Vagina (tissue), 2 donors: ENCODE results near the gene ABHD2. TPM values are rescaled to one million over a fixed set of nuclear protein-coding genes. Genes with fewer than 3 reads are reported as not detected.
A peak's percentile ranks its signal among the peaks of the same experiment; 100 is the strongest.
"Not testable (repeated sequence)": the region's sequence is repeated elsewhere in the genome, so short reads cannot be mapped to it uniquely, and the experiment has no call there.

Experiments
- DNase-seq, 2 donors: peaks; one replicate each; pipeline ENCODE4 v3.0.0-alpha.2; 2017; ENCODE audit errors: extremely low spot score in 2 of 2
- H3K27ac ChIP-seq: fragments of 200-600 bp; sonication (generic); one replicate; pipeline ENCODE4 v1.5.1; 2019
- H3K27me3 ChIP-seq: fragments of 200-600 bp; sonication (generic); one replicate; pipeline ENCODE4 v1.5.1; 2019
- H3K36me3 ChIP-seq, 2 donors: fragments of 200-600 bp; sonication (generic); one replicate each; pipeline ENCODE4 v1.5.1; 2017 to 2019
- H3K4me1 ChIP-seq: fragments of 200-600 bp; sonication (generic); one replicate; pipeline ENCODE4 v1.5.1; 2019
- H3K4me3 ChIP-seq, 2 donors: fragments of 200-600 bp; sonication (generic); 1 replicate in 1 of 2; 2 replicates in 1 of 2; pipeline ENCODE4 v1.5.1; 2016 to 2019
- H3K9me3 ChIP-seq: fragments of 200-600 bp; sonication (generic); one replicate; pipeline ENCODE4 v1.5.1; 2019
- POLR2A ChIP-seq, 2 donors: fragments of 450-650 bp; IDR thresholded peaks; one replicate each; pipeline ENCODE4 v1.6.1; 2017; ENCODE audit warnings: antibody characterized with exemption in 2 of 2, mild to moderate bottlenecking in 2 of 2, moderate library complexity in 2 of 2
- POLR2AphosphoS5 ChIP-seq, 2 donors: sonication (generic); formaldehyde crosslinking; IDR thresholded peaks; one replicate each; pipeline ENCODE4 v1.9.0; 2017; ENCODE audit warnings: antibody characterized with exemption in 2 of 2, mild to moderate bottlenecking in 2 of 2, low read depth in 1 of 2; ENCODE audit not compliant: insufficient read depth in 1 of 2
- intact Hi-C: fragments of 100-400 bp; cut with DNase I; formaldehyde crosslinking; loops from one replicate; pipeline ENCODE4 v1.15.1; 2023
- total RNA-seq: library from RNA; depleted of rRNA; stranded (reverse); fragments of >200 nt; gene quantifications from one replicate; pipeline ENCODE4 v1.2.3, GENCODE V29; 2016
- TF ChIP-seq, protein P1 (sequence below), 3 experiments: fragments of 450-650 bp in 2 of 3; fragments of 200-600 bp in 1 of 3; sonication (generic) in 1 of 3; IDR thresholded peaks; one replicate each; pipeline ENCODE4 v1.5.1; 2017 to 2019; ENCODE audit warnings: antibody characterized with exemption in 3 of 3, mild to moderate bottlenecking in 2 of 3, moderate library complexity in 2 of 3

ABHD2 gene
- total RNA-seq, 1 donor from 2014 or later: 33.6 TPM

DNA sequence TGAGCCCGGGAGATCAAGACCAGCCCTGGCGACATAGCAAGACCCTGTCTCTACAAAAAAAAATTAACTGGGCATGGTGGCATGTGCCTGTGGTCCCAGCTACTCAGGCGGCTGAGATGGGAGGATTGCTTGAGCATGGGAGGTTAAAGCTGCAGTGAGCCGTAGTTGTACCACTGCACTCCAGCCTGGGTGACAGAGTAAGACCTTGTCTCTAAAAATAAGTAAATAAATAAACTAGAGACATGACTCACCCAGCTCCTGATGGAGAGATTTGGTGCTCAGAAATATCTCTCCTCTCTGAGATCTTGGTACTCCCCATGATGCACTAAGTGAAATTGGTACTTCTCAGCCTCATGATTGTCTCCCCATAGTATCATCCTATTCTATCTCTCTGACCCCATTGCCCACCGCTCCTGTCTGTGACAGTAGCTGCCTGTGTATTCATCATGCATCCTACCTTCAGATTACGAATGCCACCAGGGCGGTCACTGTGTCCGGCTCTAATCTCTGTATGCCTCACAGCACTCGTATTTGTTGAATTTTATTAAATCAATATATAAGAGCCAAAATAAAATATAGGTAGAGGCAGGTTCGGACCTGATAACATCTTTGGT lies 50.9 kb downstream of the ABHD2 start:
- Histone ChIP-seq H3K36me3 (no peaks in the 10 kb centered on the region), H3K27ac (peak overlapping the region; percentile 80), H3K4me1 (peaks cover 81% of the 10 kb centered on the region), H3K27me3 (no peaks in the 10 kb centered on the region), H3K9me3 (no peaks in the 10 kb centered on the region), H3K4me3 (no peak overlapping the region)
- intact Hi-C loops: no loop called here
- DNase-seq: no peak
- TF ChIP-seq POLR2A (IDR thresholded peaks at IDR 0.05) (no peak), POLR2AphosphoS5 (IDR thresholded peaks at IDR 0.05; ENCODE audit: insufficient read depth in 1 of 2, low read depth in 1 of 2) (no peak)
- TF ChIP-seq, protein P1, sequence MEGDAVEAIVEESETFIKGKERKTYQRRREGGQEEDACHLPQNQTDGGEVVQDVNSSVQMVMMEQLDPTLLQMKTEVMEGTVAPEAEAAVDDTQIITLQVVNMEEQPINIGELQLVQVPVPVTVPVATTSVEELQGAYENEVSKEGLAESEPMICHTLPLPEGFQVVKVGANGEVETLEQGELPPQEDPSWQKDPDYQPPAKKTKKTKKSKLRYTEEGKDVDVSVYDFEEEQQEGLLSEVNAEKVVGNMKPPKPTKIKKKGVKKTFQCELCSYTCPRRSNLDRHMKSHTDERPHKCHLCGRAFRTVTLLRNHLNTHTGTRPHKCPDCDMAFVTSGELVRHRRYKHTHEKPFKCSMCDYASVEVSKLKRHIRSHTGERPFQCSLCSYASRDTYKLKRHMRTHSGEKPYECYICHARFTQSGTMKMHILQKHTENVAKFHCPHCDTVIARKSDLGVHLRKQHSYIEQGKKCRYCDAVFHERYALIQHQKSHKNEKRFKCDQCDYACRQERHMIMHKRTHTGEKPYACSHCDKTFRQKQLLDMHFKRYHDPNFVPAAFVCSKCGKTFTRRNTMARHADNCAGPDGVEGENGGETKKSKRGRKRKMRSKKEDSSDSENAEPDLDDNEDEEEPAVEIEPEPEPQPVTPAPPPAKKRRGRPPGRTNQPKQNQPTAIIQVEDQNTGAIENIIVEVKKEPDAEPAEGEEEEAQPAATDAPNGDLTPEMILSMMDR (IDR thresholded peaks at IDR 0.05): no peak

DNA sequence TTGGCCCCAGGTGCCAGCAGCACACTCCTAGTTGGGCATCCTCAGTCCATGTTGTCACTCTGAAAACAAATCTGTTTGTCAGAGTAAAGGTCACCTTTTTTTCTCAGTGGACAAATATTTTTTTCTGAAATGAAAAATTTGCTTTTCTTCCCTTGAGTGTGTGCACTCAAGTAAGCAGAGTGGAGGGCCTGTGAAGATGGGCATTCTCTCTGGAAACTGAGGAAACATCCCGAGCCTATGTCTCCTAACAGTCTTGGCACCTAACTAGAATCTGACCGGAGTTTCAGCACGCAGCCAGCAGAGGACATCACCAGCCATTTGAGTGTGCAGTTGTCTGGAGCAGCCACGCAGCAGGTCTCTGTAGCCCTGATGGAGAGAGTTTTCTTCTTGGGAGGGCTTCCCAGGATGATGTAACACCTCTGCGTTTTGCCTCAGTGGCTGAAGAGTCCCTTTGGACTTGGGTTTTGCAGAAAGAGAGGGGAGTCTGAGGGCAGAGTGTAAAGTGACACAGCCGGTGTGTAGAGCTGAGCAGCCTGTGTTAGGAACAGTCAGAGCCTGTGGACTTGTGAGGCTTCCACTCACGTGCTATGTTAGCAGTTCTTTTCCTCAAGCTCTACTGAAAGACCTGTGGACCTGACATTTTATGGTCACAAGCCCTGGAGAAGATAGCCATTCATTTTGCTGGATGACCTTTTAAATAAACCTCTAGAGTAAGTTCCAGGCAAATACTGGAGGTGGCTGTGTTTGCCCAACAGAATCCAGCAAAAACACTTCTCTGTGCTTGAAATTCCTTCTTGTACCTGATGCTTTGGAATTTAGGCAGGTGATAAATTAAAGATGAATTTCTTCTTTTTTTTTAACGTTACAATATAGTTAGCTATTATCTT lies 51.6 kb downstream of the ABHD2 start:
- intact Hi-C loops: no loop called here
- peak in 1 of 2 donors; percentile 49 for DNase-seq
- peaks cover 88% of the 10 kb centered on the region for H3K4me1 ChIP-seq
- no peaks in the 10 kb centered on the region for H3K36me3 ChIP-seq
- no peak overlapping the region for H3K4me3 ChIP-seq
- H3K27me3 ChIP-seq: no peaks in the 10 kb centered on the region
- peak overlapping the region; percentile 80 for H3K27ac ChIP-seq
- no peaks in the 10 kb centered on the region for H3K9me3 ChIP-seq
- TF ChIP-seq, protein P1 (IDR thresholded peaks at IDR 0.05): no peak
- TF ChIP-seq POLR2A (IDR thresholded peaks at IDR 0.05) (no peak), POLR2AphosphoS5 (IDR thresholded peaks at IDR 0.05; ENCODE audit: insufficient read depth in 1 of 2, low read depth in 1 of 2) (no peak)

DNA sequence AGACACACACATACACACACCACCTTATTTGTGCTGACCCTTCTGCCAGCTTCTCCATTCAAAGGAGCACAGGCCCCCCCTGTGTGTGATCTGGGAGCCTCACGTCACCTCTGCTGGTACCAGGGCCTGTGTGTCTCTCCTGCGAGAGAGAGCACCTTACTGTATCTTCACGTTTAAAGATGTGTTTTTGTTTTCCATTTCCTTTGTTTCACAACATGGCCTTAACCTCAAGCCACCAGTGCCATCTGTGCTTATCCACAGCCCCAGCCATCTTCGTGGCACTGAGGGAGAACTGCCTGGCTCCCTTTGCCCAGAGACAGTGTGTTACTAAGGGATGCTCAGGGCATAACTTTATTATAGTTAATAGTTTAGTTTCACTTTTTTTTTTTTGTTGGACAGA lies 52.3 kb downstream of the ABHD2 start:
- DNase-seq: no peak
- Histone ChIP-seq H3K36me3 (no peaks in the 10 kb centered on the region), H3K9me3 (no peaks in the 10 kb centered on the region), H3K4me1 (peaks cover 93% of the 10 kb centered on the region), H3K4me3 (no peak overlapping the region), H3K27me3 (no peaks in the 10 kb centered on the region), H3K27ac (peak overlapping the region; percentile 40)
- TF ChIP-seq, protein P1 (IDR thresholded peaks at IDR 0.05): no peak
- TF ChIP-seq POLR2A (IDR thresholded peaks at IDR 0.05): no peak
- TF ChIP-seq POLR2AphosphoS5 (IDR thresholded peaks at IDR 0.05; ENCODE audit: insufficient read depth in 1 of 2, low read depth in 1 of 2): no peak
- intact Hi-C loops: no loop called here

DNA sequence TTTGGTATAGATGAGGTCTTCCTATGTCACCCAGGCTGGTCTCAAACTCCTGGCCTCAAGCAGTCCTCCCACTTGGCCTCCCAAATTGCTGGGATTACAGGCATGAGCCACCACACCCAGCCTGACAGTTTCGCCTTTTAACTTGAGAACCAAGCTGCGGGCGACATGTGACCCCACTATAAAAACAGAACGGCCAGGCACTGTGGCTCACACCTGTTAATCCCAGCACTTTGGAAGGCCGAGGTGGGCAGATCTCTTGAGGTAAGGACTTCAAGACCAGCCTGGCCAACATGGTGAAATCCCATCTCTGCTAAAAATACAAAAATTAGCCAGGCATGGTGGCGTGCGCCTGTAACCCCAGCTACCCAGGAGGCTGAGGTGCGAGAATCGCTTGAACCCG lies 52.9 kb downstream of the ABHD2 start:
- H3K36me3 ChIP-seq, intact Hi-C loops, H3K9me3 ChIP-seq, H3K27me3 ChIP-seq, DNase-seq, H3K4me3 ChIP-seq: not testable (repeated sequence)
- peaks cover 93% of the 10 kb centered on the region for H3K4me1 ChIP-seq
- peak overlapping the region; percentile 40 for H3K27ac ChIP-seq

DNA sequence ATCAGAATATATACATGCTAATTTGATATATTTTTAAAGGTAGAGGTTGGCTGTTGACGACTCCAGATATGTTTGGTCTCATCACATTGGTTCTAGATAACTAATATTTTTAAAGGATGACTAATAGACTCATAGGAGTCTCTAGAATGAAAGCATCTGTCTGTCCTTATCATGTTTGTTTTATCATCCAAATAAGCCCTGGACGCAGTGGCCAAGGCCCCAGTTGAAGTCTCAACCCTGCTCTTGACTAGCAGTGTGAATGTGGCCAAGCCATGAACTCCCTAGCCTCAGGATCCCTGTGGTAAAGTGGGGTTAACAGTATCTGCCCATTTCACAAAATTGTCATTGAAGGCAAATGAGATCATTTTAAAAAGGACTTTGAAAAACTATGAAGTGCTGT lies 53.6 kb downstream of the ABHD2 start:
- intact Hi-C loops: no loop called here
- Histone ChIP-seq H3K27me3 (no peaks in the 10 kb centered on the region), H3K36me3 (no peaks in the 10 kb centered on the region), H3K27ac (peak overlapping the region; percentile 40), H3K4me3 (no peak overlapping the region), H3K9me3 (no peaks in the 10 kb centered on the region), H3K4me1 (peaks cover 86% of the 10 kb centered on the region)
- DNase-seq: no peak
- TF ChIP-seq, protein P1 (IDR thresholded peaks at IDR 0.05): no peak
- no peak for TF ChIP-seq POLR2A (IDR thresholded peaks at IDR 0.05)
- TF ChIP-seq POLR2AphosphoS5 (IDR thresholded peaks at IDR 0.05; ENCODE audit: insufficient read depth in 1 of 2, low read depth in 1 of 2): no peak
